Lung microvascular endothelial cell (primary cell): ENCODE results near the gene ST8SIA1. TPM values are rescaled to one million over a fixed set of nuclear protein-coding genes. Genes with fewer than 3 reads are reported as not detected.
A peak's percentile ranks its signal among the peaks of the same experiment; 100 is the strongest.

ENCODE experiments used
- DNase-seq, 2 donors: peaks; one replicate each; pipeline versions ENCODE4 v3.0.0 to v3.0.0-alpha.2; 2010; ENCODE audit warnings: low read depth in 2 of 2
- total RNA-seq: library from RNA; depleted of rRNA; stranded (reverse); fragments of >200 nt; gene quantifications from 2 replicates; pipeline ENCODE4 v1.2.1, GENCODE V29; 2014

The ST8SIA1 gene
- total RNA-seq, 1 donor from 2014 or later: 0.60 TPM

- DNase-seq: no peak
Observed at GRCh38 chr12:22283508-22283907, 51.0 kb downstream of the ST8SIA1 start.

GRCh38 chr12:22283006-22283506 is 51.5 kb downstream of the ST8SIA1 start:
- peak; percentile 12 to 50 for DNase-seq

GRCh38 chr12:22282283-22282682 is 52.2 kb downstream of the ST8SIA1 start:
- peak in 1 of 2 donors; percentile 36 for DNase-seq

GRCh38 chr12:22276867-22277266 is 57.6 kb downstream of the ST8SIA1 start:
- DNase-seq: no peak

- no peak for DNase-seq
Observed at GRCh38 chr12:22276313-22276712, 58.2 kb downstream of the ST8SIA1 start.

GRCh38 chr12:22275843-22276242 is 58.7 kb downstream of the ST8SIA1 start:
- peak; percentile 11 to 53 for DNase-seq

GRCh38 chr12:22272335-22273151 is 62.0 kb downstream of the ST8SIA1 start:
- no peak for DNase-seq

GRCh38 chr12:22271023-22271422 is 63.5 kb downstream of the ST8SIA1 start:
- DNase-seq: peak in 1 of 2 donors; percentile 21

GRCh38 chr12:22268973-22269372 is 65.5 kb downstream of the ST8SIA1 start:
- DNase-seq: no peak

- no peak for DNase-seq
Observed at GRCh38 chr12:22268406-22268805, 66.1 kb downstream of the ST8SIA1 start.

GRCh38 chr12:22266101-22266500 is 68.4 kb downstream of the ST8SIA1 start:
- no peak for DNase-seq

GRCh38 chr12:22264380-22264779 is 70.1 kb downstream of the ST8SIA1 start:
- DNase-seq: no peak

GRCh38 chr12:22262309-22262708 is 72.2 kb downstream of the ST8SIA1 start:
- no peak for DNase-seq

- no peak for DNase-seq
Observed at GRCh38 chr12:22257100-22257499, 77.4 kb downstream of the ST8SIA1 start.

- DNase-seq: no peak
Observed at GRCh38 chr12:22256605-22257004, 77.9 kb downstream of the ST8SIA1 start.

- no peak for DNase-seq
Observed at GRCh38 chr12:22256041-22256441, 78.5 kb downstream of the ST8SIA1 start.

GRCh38 chr12:22255097-22255496 is 79.4 kb downstream of the ST8SIA1 start:
- DNase-seq: no peak

- no peak for DNase-seq
Observed at GRCh38 chr12:22254478-22254877, 80.0 kb downstream of the ST8SIA1 start.

GRCh38 chr12:22252057-22252456 is 82.5 kb downstream of the ST8SIA1 start:
- DNase-seq: no peak

- DNase-seq: no peak
Observed at GRCh38 chr12:22250762-22251161, 83.7 kb downstream of the ST8SIA1 start.

- DNase-seq: no peak
Observed at GRCh38 chr12:22248571-22249115, 85.9 kb downstream of the ST8SIA1 start.

GRCh38 chr12:22248121-22248520 is 86.4 kb downstream of the ST8SIA1 start:
- DNase-seq: no peak
